IPS-18c (cell line): Measurements from ENCODE around the gene UBE2F.
"Not testable (repeated sequence)": the region's sequence is repeated elsewhere in the genome, so short reads cannot be mapped to it uniquely, and the experiment has no call there.

Source experiments
- H3K4me3 ChIP-seq: 2 replicates; pipeline ENCODE4 v1.7.0; 2013; ENCODE audit warnings: low read depth, mild to moderate bottlenecking, low read length, moderate library complexity; ENCODE audit not compliant: insufficient read depth
- H3K9me3 ChIP-seq: one replicate; pipeline ENCODE4 v1.6.1; 2013; ENCODE audit warnings: mild to moderate bottlenecking, low read length, moderate library complexity; ENCODE audit not compliant: control insufficient read depth, insufficient read depth

UBE2F gene

DNA sequence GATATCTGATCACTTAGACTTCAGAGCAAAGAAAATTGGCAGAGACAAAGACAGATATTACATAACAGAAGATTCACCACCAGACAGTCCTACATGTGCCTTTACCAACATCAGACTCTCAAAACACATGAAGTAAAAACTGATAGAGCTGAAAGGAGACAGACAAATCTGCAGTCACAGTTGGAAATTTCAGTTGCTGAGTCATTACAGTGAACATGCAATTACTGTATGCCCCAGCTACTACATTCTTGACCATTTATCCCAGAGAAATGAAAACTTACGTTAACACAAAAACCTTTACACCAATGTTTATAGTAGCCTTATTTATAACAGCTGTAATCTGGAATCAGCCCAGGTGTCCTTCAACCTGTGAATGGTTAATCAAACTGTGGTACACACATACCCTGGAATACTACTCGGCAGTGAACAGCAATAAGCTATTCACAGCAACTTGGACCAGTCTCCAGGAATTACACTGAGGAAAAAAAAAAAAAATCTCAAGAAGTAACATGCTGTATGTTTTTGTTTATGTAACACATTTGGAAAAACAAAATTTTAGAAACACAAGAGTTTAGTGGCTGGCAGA is 86.5 kb downstream of the UBE2F start:
- Histone ChIP-seq H3K9me3 (no peaks in the 10 kb centered on the region), H3K4me3 (no peak overlapping the region)

- Histone ChIP-seq H3K4me3 (no peak overlapping the region), H3K9me3 (no peaks in the 10 kb centered on the region)
These were observed 89.0 kb downstream of the UBE2F start for GRCh38 chr2:238055841-238056240.

DNA sequence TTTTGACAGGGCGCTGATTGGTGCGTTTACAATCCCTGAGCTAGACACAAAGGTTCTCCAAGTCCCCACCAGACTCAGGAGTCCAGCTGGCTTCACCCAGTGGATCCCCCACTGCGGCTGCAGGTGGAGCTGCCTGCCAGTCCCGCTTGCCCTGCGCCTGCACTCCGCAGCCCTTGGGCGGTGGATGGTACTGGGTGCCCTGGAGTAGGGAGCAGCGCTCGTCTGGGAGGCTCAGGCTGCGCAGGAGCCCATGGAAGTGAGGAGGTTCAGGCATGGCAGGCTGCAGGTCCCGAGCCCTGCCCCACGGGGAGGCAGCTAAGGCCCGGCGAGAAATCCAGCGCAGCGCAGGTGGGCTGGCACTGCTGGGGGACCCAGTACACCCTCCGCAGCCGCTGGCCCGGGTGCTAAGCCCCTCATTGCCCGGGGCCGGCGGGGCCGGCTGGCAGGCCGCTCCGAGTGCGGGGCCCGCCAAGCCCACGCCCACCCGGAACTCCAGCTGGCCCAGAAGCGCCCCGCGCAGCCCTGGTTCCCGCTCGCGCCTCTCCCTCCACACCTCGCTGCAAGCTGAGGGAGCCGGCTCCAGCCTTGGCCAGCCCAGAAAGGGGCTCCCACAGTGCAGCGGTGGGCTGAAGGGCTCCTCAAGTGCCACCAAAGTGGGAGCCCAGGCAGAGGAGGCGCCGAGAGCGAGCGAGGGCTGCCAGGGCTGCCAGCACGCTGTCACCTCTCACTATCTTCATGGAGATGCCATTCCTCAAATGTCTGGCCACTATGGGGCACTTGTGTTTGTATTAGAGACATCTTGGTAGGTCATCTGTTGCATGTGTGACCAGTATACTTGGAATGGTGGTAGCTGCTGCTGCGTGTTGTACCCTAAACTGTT is 91.1 kb downstream of the UBE2F start:
- not testable (repeated sequence) for H3K9me3 ChIP-seq, H3K4me3 ChIP-seq

DNA sequence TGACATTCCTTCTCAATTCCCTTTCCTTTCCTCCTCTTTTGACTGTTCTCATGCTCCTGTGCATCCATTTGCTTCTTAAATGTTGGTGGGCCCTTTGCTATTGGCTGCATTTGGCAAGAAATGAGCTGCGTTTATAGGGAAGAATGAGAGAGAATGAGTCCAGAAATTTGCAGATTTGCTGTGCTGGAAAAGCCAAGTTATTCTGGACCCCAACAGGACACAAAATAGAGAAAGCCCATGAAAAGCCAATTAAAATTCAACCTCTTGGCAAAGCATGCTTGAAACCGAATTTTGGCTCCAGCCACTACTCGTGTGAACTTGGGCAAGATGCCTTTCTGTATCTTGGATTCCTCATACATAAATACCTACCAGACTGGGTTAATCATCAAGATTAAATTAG is 92.7 kb downstream of the UBE2F start:
- Histone ChIP-seq H3K9me3 (peaks cover 4% of the 10 kb centered on the region), H3K4me3 (peak overlapping the region; percentile 94; the same call in 1 of the 2 replicates)

GRCh38 chr2:238060096-238060541 is 93.3 kb downstream of the UBE2F start:
- H3K4me3 ChIP-seq = peak overlapping the region; percentile 94

DNA sequence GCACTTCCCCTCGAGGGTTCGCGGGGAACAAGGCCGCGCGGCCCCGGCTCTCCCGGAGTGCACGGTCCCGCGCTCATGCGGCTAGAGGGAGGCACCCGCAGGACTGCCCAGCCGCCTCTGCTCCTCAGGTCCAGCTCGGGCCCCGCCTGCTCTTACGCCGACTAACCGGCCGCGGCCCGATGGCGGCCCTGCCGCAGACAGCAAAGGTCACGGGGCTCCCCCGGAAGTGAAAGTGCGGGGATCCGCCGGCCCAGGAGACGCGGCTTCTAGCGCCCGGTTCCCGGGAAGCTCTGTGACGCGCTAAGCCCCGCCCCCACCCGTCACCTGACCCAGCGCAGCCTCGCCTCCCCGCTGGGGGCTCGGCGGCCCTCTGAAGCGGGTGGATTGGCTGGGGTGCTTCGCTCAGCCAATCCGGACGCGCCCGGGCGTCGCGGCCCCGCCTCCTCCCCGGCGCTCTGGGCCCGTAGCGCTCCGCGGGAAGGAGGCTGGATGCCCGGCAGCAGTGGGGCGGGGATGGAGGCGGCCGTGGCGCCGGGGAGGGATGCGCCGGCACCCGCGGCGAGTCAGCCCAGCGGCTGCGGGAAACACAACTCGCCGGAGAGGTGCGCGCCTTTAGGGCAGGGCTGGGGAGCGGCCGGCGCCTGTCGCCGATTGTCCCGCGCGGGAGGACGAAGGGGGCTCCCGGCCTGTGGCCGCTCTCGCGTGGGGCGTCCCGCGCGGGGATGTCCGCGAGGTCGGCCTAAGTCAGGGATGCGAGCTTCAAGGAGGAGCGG is 93.9 kb downstream of the UBE2F start, which contains the start of gene SCLY:
TSS of gene SCLY (plus strand) at position 460 of the 773 bp plus-strand sequence. CDS start at position 514, 54 bp downstream.
- H3K4me3 ChIP-seq = peak within 1 kb of the TSS; percentile 94

More at GRCh38 chr2:238060096-238060541, 93.3 kb downstream of the UBE2F start:
- peaks cover 4% of the 10 kb centered on the region for H3K9me3 ChIP-seq

GRCh38 chr2:238061315-238062202 is 94.7 kb downstream of the UBE2F start:
- Histone ChIP-seq H3K4me3 (peak overlapping the region; percentile 94), H3K9me3 (peaks cover 4% of the 10 kb centered on the region)

More for the DNA sequence above, 93.9 kb downstream of the UBE2F start, which contains the start of gene SCLY:
- peaks cover 4% of the 10 kb centered on the region for H3K9me3 ChIP-seq

DNA sequence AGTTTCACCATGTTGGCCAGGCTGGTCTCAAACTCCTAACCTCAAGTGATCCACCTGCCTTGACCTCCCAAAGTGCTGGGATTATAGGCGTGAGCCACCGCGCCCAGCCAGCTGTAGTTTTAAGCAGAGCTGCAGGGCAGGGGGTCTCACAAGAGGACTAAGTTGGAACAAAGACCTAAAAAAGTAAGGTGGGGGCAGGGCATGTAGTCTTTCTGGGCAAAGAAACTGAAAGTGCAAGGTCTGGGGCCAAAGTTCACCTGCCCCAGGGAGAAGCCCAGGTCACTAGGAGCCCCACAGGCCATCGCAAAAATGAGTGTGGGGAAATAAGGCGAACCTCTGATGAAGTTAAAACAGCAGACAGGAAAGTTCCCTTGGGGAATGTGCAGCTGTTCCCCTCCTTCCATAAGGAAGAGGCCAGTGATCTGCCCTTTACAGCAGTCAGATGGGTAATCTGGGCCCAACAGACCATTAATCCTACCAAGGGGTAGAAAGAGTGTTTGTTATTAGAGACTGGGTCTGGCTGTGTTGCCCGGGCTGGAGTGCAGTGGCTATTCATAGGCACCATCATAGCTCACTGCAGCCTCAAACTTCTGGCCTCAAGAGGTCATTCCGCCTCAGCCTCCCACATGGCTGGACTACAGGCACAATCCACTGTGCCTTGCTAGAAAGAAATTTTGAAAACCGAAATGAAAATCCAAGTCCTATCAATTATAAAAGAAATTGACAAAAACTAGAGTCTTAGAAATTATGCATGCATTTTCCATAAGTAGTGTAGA is 96.8 kb downstream of the UBE2F start:
- Histone ChIP-seq H3K4me3 (no peak overlapping the region), H3K9me3 (peaks cover 4% of the 10 kb centered on the region)

DNA sequence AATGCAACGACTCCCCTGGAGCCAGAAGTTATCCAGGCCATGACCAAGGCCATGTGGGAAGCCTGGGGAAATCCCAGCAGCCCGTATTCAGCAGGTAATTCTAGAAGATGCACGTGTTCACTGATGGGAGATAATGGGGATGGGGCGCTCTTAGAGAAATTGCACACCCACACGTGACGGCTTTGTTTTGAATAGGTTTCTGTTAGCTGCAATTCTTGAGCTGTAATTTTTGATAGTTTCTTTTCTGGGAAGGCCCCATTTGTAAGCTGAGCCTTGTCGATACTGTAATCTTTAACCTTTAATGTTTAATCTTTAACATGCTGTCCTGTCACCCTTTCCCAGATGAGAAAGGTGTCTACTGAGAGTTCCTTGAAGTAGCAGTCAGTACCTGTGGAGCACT is 97.6 kb downstream of the UBE2F start:
- H3K9me3 ChIP-seq = peaks cover 4% of the 10 kb centered on the region
- no peak overlapping the region for H3K4me3 ChIP-seq

- Histone ChIP-seq H3K9me3 (peaks cover 4% of the 10 kb centered on the region), H3K4me3 (no peak overlapping the region)
These were observed 98.4 kb downstream of the UBE2F start for GRCh38 chr2:238065071-238065846.

DNA sequence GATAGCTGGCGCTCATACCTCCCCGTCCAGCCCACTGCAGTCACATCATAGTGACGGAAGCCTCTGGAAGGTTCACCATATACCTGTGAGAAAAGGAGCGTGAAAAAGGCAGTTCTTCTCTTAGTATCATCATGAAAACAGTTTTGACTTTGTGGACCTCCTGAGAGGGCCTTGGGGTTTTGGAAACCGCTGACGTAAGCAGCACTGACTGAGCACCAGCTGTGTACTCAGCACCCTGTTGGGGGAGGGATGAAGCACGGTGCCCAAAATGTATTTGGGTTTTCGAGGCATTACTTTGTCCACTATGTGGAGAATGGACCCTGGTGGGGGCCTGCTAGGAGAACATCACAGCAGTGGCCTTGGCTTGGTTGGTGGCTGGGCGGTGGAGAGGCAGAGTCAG is 99.4 kb downstream of the UBE2F start:
- Histone ChIP-seq H3K4me3 (no peak overlapping the region), H3K9me3 (peaks cover under 1% of the 10 kb centered on the region)

- not testable (repeated sequence) for H3K4me3 ChIP-seq, H3K9me3 ChIP-seq
These were observed 99.9 kb downstream of the UBE2F start for GRCh38 chr2:238066718-238067117.

DNA sequence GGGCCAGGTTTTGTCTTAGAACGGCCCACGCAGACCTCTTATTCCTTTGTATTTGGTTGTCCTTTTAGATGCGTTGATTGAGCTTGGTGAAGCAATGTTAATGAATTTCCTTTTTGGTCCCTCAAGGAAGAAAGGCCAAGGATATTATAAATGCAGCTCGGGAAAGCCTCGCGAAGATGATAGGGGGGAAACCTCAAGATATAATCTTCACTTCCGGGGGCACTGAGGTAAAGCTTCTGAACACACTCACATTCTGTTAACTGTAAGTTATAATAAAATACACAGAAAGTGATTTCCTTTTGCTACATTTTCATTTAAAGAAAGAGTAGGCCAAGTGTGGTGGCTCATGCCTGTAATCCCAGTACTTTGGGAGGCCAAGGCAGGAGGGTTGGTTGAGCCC is 101.1 kb downstream of the UBE2F start:
- Histone ChIP-seq H3K4me3 (no peak overlapping the region), H3K9me3 (no peaks in the 10 kb centered on the region)

- no peak overlapping the region; the same call in 1 of the 2 replicates for H3K4me3 ChIP-seq
These were observed 102.4 kb downstream of the UBE2F start for GRCh38 chr2:238069021-238069709.

GRCh38 chr2:238069877-238070276 is 103.1 kb downstream of the UBE2F start:
- Histone ChIP-seq H3K9me3 (no peaks in the 10 kb centered on the region), H3K4me3 (no peak overlapping the region)

More at GRCh38 chr2:238069021-238069709, 102.4 kb downstream of the UBE2F start:
- H3K9me3 ChIP-seq = no peaks in the 10 kb centered on the region
